IPS-11a (cell line): ENCODE measurements around the gene JADE3.

Source experiments
- H3K4me3 ChIP-seq: one replicate; pipeline ENCODE4 v1.5.1; 2013; ENCODE audit warnings: low read depth, low read length, control low read depth

Gene JADE3

DNA sequence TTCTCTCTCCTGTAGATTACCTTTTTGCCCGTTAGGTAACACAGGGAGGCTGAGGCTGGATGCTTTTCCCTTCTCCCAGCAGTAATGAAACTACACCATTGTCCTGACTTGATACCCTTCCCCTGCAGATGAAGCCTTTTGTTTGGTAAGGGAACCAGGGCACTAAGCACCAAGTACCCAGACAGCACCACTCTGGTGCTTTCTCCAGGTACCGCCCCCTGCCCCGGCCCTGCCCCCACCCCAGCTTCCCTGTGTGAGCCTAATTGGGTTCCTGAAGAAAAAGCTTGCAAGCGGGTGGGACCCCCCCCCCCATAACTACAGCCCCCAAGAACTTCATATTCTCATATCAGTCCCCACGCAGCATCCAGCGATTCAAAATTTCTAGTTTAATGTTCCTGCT lies 79.8 kb downstream of the JADE3 start:
- no peak overlapping the region for H3K4me3 ChIP-seq

DNA sequence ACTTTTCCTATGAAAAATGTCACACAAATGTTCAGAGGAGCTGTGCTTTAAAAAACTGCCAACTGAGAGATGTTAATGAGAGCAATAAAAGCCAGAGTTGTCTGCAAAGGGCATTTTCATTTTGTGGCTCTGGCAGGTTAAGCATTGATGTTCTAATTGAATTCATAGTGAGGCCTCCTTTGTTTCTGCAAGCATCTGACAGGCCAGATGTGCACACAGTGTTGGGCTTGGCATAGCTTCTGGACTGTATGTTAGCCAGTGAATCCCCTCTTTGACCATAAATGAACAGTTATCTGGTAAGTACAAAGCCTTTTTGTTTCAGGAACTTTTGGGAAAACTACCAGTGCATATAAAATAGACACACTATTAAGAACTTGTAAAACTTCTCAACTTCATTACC lies 81.9 kb downstream of the JADE3 start:
- no peak overlapping the region for H3K4me3 ChIP-seq

DNA sequence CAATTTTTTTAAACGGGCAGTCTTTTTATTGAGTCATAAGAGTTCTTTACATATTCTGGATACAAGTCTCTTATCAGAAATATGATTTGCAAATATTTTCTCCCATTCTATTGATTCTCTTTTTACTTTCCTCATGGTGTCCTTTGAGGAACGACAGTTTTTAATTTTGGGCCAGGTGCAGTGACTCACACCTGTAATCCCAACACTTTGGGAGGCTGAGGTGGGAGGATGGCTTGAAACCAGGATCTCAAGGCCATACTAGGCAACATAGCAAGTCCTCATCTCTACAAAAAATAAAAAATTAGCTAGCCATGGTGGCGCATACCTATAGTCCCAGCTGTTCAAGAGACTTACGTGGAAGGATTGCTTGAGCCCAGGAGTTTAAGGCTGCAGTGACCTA lies 99.9 kb downstream of the JADE3 start:
- H3K4me3 ChIP-seq, result no peak overlapping the region

DNA sequence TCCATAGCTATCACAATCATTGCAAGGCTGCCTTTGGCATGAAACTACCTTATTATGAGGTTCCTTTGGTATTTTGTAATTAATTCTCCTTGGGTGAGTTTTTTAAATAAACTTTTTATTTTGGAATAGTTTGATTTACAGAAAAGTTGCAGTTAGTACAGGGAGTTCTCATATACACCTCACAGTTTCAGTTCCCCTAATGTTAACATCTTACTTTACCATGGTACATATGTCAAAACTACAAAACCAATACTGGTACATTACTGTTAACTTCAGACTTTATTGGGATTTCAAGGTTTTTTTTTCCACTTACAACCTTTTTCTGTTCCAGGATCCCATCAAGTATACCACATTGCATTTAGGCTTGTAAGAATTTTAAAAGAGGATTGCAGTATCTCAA lies 114.0 kb downstream of the JADE3 start:
- H3K4me3 ChIP-seq, result no peak overlapping the region

DNA sequence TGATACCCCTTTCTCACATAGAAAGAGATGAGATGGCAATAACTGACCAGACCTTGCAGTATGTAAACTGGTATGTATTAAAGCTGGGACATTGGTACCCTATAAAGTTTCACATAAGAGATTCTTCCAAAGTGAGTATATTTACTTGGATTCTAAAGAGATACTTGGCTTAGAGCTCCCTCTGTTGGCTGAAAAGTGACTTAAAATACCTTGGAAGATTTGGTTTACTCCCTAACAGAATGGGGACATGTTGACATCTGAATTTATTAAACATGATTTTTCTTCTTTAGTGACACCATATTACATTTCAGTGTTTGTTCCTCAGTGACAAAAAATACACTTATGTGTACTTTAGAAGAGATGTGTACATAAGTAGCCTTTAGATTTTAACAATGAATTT lies 118.1 kb downstream of the JADE3 start:
- no peak overlapping the region for H3K4me3 ChIP-seq

DNA sequence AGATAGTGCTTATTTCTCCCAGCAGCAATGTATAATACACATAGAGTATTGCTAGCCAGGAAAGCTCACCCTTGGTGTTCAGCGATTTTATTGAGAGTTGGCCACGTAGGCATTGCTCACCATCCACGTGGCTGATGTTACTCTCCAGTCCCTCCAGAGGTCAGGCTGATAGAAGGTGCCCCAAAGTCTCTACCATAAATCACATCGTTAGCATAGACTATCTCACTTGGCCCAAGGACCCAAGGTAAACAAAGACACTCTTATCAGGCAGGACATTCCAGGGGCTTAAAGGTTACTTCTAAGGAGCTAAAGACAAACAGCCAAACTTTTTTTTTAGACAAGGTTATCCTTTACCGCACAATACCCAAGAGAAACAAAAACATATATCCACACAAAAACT lies 135.8 kb downstream of the JADE3 start:
- H3K4me3 ChIP-seq, result no peak overlapping the region

DNA sequence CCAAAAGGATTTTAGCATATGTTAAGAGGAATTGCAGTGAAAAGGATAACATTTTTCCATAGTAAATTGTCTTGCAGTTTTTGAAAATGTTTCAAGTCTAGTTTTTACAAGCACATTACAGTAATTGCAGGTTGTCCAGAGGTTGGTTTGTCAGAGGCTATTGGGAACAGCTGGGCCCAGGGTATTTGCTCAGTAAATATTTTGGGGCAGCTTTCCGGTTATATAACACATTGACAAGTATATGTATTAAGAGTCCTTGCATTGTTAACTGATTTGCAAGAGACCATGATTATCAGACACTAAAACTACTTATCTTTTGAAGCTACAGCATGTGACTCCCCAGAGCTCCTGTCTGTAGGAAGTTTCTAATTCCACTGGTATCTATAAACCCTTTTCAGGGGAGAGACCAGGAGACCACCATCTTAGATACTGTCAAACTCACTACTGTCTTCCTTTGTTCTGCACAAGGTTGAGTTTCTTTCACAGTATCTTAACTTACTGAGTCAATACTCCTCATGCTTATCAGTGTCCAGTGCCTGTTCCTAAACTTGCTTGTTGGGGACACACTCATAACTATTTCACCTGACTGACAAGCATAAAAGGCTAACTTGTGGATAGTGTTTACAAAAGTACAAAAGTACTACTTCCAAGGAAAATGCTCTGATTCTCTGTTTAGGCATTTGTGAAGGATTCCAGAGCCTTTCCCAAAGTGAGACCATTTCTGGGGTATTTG lies 147.1 kb downstream of the JADE3 start:
- H3K4me3 ChIP-seq, result no peak overlapping the region

DNA sequence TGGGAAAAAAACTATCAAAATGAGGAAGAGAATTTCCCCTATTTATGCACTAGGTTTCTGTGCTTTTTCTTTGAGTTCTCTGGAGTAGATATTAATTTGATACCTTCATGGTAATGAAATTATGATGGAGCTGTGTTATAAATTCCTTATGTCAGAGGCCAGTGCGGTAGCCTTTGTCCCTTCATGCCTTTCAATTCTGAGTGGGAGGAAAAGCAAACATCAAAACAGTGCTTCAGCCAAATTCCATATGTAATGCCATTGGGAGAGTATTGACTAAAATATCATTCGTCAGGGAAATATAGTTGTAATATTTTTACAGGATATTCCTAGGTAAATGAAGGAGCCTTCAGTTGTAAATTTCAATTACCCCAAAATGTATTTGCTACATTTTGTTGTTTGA lies 148.5 kb downstream of the JADE3 start:
- H3K4me3 ChIP-seq, result no peak overlapping the region

DNA sequence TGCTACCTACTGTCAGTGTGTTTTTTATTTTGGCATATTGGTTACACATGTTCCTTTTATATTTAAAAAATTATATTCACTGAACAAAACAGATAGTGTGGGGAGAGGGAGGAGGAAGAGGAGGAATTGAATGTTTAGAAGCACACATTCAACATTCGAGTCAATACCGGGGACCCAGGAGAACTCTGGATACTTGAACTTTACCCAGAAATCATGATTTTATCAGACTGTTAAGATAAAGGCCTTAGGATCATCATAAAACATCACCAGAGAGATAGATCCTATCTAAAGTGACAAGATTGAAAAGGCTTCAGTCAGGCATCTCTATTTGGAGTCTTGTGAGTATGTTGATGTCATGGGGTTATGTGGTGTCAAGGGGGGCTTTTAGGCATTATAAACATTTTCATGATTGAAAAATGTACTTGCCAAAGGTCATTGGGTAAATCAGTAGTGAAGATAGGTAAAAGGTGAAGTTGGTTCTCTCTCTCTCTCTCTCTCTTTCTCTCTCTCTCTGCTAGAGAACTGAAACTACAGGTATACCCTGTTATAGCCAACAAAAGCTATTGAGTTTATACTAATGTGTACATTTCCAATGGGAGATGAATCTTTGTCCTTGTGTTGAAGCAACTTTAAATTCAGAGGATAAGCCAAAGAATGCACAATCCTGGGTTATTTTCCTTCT lies 149.2 kb downstream of the JADE3 start:
- H3K4me3 ChIP-seq, result no peak overlapping the region

DNA sequence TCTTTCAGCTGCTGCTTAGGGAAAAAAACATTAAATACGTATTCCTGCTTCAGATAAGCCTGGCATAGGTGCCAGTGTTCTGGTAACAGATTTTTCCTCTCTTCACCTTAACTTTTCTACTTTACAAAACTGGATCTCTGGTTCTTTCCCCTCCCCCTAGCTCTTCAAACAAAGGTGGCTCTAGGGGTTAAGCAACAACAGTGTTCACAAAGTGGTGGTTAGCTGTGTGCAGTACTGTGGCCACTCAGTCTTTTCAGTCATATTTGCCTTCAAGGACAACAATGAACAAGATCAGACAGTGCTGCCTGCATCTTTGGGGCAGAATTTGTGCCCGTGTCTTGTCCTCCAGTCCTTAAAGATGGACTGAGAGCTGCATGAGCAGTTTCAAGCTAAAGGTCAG lies 151.0 kb downstream of the JADE3 start:
- H3K4me3 ChIP-seq, result no peak overlapping the region

DNA sequence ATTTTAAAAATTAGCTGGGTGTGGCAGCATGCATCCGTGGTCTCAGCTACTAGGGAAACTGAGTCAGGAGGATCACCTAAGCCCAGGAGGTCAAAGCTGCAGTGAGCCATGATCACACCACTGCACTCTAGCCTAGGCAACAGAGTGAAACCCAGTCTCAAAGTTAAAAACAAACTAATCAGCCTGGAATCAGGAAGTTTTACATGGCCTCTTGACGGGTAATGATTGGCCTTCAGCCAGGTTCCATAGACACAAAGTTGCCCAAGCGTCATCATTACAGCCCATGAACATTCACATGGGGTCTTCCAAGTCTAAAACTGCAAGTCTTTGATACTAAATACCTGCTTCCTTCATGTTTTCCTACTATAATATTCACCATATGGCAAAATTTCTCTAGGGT lies 156.0 kb downstream of the JADE3 start:
- H3K4me3 ChIP-seq, result no peak overlapping the region

DNA sequence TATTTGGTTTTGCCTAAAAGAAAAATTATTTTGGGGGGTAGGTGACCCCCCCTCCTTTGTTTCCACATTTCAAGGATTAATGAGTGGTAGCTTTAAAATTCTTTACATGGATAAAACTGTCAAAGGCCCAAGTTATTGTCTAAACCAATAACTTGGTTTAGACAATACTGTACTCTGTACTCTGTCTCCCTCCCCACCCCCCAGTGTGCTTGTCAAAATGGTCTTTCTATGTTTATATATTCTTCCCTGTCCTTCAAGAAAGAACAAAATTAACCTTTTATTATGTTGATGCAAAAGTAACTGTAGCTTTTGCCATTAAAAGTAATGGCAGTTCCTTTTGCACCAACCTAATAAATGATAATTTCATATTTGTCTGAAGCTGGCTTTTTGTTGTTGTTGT lies 156.5 kb downstream of the JADE3 start:
- H3K4me3 ChIP-seq, result no peak overlapping the region

DNA sequence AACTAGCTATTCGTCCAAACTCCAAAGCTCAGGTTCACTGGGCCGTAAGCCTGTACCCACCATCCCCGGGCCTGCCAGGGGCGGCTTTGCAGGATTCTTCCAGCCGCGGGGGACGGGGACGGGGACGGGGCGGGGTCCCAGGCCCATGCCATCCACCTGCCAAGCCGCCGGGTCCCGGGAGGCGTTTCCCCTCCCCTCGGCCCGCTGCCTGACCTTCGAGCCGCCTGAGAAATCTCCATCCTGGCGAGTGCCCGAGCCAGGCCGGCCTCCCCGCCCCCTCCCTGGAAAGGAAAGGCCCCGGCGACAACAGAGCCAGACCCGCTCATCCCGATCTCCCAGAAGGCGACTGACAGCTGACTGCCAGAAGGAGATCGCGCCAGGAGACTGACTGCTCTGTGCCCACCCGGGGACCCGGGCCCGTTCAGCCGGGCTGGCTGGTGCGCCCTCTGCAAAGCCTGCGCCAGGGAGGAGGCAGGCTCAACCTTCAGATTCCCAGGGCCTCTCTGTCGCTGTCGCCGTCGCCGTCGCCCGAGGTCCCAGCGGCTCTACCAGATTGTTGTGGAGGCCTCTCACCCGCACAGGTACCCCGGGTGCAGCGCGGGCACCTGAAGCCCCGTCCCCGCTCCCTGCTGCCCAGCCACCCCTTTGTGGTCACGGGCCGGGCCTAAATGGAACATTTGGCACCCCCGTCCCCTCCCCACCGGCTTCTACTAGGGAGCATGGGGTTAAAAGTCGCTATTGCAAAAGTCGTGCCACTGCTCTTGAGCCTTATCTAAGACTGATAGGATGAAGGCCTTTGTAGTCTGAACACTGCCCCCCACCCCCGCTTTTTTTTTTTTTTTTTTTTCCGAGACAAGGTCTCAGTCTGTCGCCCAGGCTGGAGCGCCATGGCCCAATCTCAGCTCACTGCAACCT lies 166.2 kb downstream of the JADE3 start, which contains the start of gene RGN:
TSS of gene RGN (plus strand) at position 315 of the 915 bp plus-strand sequence. CDS start 2,702 bp downstream, outside the sequence.
- H3K4me3 ChIP-seq, result no peak within 1 kb of the TSS

DNA sequence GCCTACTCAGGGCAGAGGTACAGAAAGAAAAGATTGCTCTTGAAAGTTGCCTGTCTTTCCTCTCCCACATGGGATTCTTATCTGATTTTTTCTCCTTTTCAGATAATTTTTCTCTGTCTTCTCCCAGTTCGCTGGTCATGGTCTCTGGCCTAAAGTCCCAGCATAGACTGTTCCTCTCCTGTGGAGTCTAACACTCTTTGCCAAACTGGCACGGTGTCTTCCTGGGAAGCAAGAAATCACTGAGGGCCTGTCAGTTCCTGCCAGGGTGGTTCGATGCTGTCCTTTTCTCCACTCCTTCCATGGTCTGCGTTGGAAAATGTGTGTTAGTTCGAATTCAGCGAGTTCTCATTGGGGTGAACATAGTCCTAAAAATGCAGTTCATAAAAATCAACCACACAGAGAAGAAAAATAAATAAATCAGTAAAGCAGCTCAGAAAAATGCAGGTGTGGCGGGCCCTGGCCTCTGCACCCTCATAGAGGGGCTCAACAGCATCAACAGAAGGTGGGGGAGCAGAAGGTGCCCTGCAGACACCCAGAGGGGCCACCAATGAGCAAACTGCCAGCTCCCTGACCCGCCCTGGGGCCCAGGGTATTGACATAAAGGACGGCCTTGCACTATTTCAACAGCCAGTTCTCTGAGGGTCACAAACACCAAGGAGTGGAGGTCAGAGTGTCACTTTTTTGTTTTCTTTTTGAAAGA lies 168.1 kb downstream of the JADE3 start:
- H3K4me3 ChIP-seq, result no peak overlapping the region

DNA sequence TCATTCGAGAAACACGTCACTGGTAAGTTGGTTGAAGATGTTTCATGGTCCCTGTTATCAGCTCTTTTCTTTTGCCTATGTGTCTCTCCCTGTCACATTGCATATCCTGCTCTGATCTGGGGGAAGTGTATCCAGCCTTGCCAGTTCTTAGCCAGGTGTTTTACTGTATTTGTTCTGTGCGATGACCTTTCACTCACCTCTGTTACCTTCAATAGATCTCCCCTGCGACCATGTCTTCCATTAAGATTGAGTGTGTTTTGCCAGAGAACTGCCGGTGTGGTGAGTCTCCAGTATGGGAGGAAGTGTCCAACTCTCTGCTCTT lies 168.7 kb downstream of the JADE3 start:
- no peak overlapping the region for H3K4me3 ChIP-seq

DNA sequence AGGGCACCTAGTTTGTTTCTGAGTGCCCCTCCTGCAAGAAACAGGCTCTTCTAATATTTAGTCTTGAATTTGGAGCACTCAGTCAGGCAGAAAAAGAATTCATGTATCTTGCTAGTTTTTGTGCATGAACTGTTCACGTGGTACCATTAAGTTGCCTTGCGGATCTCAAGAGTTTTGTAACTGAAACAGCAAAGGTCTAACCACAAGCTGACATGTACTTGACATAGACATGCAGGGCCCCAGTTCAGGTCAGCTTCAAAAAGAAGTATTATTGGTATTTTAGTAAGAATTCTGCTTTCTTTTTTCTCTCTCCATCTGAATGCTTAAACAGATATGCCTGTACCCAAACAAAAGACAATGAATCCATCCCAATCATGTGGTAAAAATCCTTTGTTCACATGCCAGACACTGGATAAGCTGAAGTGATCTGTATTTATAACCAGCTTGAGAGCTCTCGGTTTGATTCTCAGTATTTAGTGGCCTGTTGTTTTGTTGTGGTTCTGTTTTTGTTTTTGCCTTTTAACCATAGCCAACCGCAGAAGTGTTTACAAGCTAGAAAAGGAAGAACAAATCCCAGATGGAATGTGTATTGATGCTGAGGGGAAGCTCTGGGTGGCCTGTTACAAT lies 179.0 kb downstream of the JADE3 start:
- H3K4me3 ChIP-seq, result no peak overlapping the region

DNA sequence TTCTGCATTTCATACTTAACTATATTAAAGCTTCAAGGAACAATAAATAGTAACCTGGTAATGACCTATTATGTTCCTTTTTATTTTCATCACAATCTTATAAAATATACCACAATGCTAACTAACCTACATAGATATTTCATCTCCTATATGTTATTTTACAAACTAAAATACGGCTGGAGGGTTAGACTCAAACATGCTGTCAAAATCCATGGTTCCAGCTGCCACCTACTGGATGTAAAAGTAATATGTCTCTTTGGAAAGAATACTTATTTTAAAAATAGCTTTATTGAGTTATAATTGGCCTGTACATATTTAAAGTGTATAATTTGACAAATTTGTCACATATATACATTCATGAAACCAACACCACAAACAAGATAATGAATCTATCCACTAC lies 181.0 kb downstream of the JADE3 start:
- H3K4me3 ChIP-seq, result no peak overlapping the region

DNA sequence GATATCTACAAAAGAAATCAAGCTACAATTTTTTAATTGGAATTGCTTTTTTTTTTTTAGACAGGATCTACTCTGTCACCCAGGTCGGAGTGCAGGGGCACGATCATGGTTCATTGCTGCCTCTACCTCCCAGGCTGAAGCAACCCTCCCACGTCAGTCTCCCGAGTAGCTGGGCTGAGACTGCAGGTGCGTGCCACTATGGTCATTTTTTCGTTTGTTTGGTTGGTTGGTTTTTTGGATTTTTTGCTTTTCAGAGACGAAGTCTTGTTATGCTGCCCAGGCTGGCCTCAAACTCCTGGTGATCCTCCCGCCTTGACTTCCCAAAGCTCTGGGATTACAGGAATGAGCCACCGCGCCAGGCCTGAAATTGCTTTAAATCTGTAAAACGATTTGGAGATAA lies 181.6 kb downstream of the JADE3 start:
- H3K4me3 ChIP-seq, result no peak overlapping the region

DNA sequence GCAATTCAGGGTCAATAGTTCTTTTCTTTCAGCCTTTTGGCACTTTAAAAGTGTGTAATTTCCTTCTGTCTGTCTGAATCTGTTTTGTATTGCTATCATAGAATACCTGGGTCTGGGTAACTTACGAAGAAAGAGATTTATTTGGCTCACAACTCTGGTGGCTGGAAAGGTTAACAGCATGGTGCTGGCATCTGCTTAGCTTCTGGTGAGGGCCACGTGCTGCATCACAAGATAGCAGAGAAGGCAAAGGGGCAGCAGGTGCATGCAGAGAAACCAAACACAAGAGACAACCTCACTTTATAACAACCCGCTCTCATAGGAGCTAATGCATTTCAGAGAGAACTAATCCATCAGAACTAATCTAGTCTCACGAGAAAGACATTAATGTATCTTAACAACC lies 184.8 kb downstream of the JADE3 start:
- no peak overlapping the region for H3K4me3 ChIP-seq

DNA sequence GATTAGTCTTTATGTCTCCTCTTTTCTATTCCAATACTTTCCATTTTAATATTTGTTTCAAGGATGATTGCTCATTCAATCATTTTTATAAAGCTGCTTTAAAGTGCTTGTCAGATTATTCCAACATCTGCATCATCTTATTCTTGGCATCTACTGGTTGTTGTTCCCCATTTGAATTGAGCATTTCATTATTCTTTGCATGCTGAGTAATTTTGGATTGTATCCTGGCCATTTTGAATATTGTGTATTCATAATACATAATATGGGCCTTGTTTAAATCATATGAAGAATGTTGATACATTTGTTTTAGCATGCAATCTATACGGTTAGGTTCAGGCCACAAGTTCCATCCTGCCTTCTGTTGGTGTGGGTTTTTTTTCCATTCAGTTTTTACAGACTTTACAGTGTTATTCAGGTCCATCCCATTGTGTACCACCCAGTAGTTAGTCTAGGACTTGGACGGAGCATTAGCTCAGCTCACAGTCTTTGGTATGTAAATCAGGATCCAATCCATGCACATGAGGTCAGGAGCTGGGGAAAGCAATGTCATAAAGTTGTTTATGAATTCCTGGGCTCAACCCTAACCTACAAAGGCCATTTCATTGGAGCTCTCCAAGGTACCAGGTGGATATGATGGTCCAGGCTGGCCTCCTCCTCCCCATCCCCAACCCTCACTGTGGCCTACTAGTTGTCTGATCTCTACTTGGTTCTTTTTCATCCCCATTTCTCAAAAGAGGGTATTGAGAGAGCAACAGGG lies 186.3 kb downstream of the JADE3 start:
- H3K4me3 ChIP-seq, result no peak overlapping the region
